HuH-7.5 (cell line): Measurements from ENCODE around the gene GAGE1.
"Not testable (repeated sequence)": the region's sequence is repeated elsewhere in the genome, so short reads cannot be mapped to it uniquely, and the experiment has no call there.

ENCODE experiments used
- DNase-seq: peaks from one replicate; pipeline ENCODE4 v3.0.0; 2011; ENCODE audit warnings: low spot score

GAGE1 gene

GRCh38 chrX:49598720-49599119 lies at the start of gene GAGE1:
GAGE1 (plus strand) TSS chrX:49599020; CDS start chrX:49600175, 1,155 bp downstream.
- not testable (repeated sequence) for DNase-seq

- not testable (repeated sequence) for DNase-seq
Measured at GRCh38 chrX:49550989-49551388, 47.8 kb upstream of the GAGE1 start, which contains the start of gene GAGE12E. GAGE12E (plus strand) TSS chrX:49551289; CDS start chrX:49552444, 1,155 bp downstream.

GRCh38 chrX:49560542-49560941 lies 38.3 kb upstream of the GAGE1 start, which contains the start of gene GAGE12F:
GAGE12F (plus strand) TSS chrX:49560842; CDS start chrX:49561997, 1,155 bp downstream.
- not testable (repeated sequence) for DNase-seq

- not testable (repeated sequence) for DNase-seq
Measured at GRCh38 chrX:49568728-49569127, 30.1 kb upstream of the GAGE1 start.

- not testable (repeated sequence) for DNase-seq
Measured at GRCh38 chrX:49569152-49569551, 29.7 kb upstream of the GAGE1 start.

GRCh38 chrX:49570100-49570499 lies 28.7 kb upstream of the GAGE1 start, which contains the start of gene GAGE12G:
GAGE12G (plus strand) TSS chrX:49570400; CDS start chrX:49571555, 1,155 bp downstream.
- DNase-seq: not testable (repeated sequence)

- DNase-seq: not testable (repeated sequence)
Measured at GRCh38 chrX:49579649-49580048, 19.2 kb upstream of the GAGE1 start, which contains the start of gene GAGE12H. GAGE12H (plus strand) TSS chrX:49579949; CDS start chrX:49581104, 1,155 bp downstream.

GRCh38 chrX:49589196-49589595 lies 9.6 kb upstream of the GAGE1 start, which contains the start of gene GAGE2A:
GAGE2A (plus strand) TSS chrX:49589496; CDS start chrX:49590651, 1,155 bp downstream.
- not testable (repeated sequence) for DNase-seq

GRCh38 chrX:49589769-49590478 lies 8.9 kb upstream of the GAGE1 start:
- DNase-seq: not testable (repeated sequence)

GRCh38 chrX:49590488-49590887 lies 8.3 kb upstream of the GAGE1 start:
- DNase-seq: not testable (repeated sequence)

GRCh38 chrX:49610718-49611310 lies 12.0 kb downstream of the GAGE1 start:
- DNase-seq: no peak

- no peak for DNase-seq
Measured at GRCh38 chrX:49618574-49618973, 19.8 kb downstream of the GAGE1 start.

- DNase-seq: no peak
Measured at GRCh38 chrX:49627086-49627777, 28.4 kb downstream of the GAGE1 start.

GRCh38 chrX:49644991-49645637 lies 46.3 kb downstream of the GAGE1 start:
- DNase-seq: no peak

- DNase-seq: no peak
Measured at GRCh38 chrX:49656533-49656932, 57.7 kb downstream of the GAGE1 start.
